Measurements from ENCODE around the gene SIT1. TPM values are rescaled to one million over a fixed set of nuclear protein-coding genes. Genes with fewer than 3 reads are reported as not detected.

The SIT1 gene
- total RNA-seq, 4 donors from 2014 or later: not detected

GRCh38 chr9:35689542-35690293 lies 39.0 kb upstream of the SIT1 start, which contains the start of gene TPM2:
Gene TPM2, minus strand, starts transcription at chr9:35689925. Its CDS starts 108 bp downstream, at chr9:35689817.
- DNase-seq (ENCODE audit: low spot score in 2 of 2): peak in 1 of 2 donors; percentile 88
- TF ChIP-seq CTCF (IDR thresholded peaks at IDR 0.05): no peak
- TF ChIP-seq POLR2A (IDR thresholded peaks at IDR 0.05): no peak
- 24 to 39% methylated on average over 27 to 34 of the region's 61 CpGs for WGBS, 2 donors
- intact Hi-C loops (cut with DNase I; ENCODE audit: low total_unique reads): no loop called here
- peak within 1 kb of the TSS; percentile 83 for H3K4me3 ChIP-seq (ENCODE audit: low read depth, poor library complexity, severe bottlenecking)

GRCh38 chr9:35688558-35689541 lies 38.1 kb upstream of the SIT1 start:
- TF ChIP-seq CTCF (IDR thresholded peaks at IDR 0.05): no peak
- TF ChIP-seq POLR2A (IDR thresholded peaks at IDR 0.05): no peak
- DNase-seq (ENCODE audit: low spot score in 2 of 2): no peak
- intact Hi-C loops (cut with DNase I; ENCODE audit: low total_unique reads): no loop called here
- 62 to 72% methylated on average over 12 of the region's 12 CpGs for WGBS, 2 donors
- peak overlapping the region; percentile 13 for H3K4me3 ChIP-seq (ENCODE audit: low read depth, poor library complexity, severe bottlenecking)

- 77 to 80% methylated on average over 2 of the region's 2 CpGs for WGBS, 2 donors
- intact Hi-C loops (cut with DNase I; ENCODE audit: low total_unique reads): no loop called here
- TF ChIP-seq CTCF (IDR thresholded peaks at IDR 0.05) (no peak), POLR2A (IDR thresholded peaks at IDR 0.05) (no peak)
- no peak overlapping the region for H3K4me3 ChIP-seq (ENCODE audit: low read depth, poor library complexity, severe bottlenecking)
- no peak for DNase-seq (ENCODE audit: low spot score in 2 of 2)
Observed at GRCh38 chr9:35687972-35688557, 37.3 kb upstream of the SIT1 start.

- WGBS, 2 donors: 69 to 83% methylated on average over 2 of the region's 2 CpGs
- no peak for DNase-seq (ENCODE audit: low spot score in 2 of 2)
- intact Hi-C loops (cut with DNase I; ENCODE audit: low total_unique reads): no loop called here
- H3K4me3 ChIP-seq (ENCODE audit: low read depth, poor library complexity, severe bottlenecking): no peak overlapping the region
- TF ChIP-seq POLR2A (IDR thresholded peaks at IDR 0.05) (no peak), CTCF (IDR thresholded peaks at IDR 0.05) (no peak)
Observed at GRCh38 chr9:35687306-35687705, 36.6 kb upstream of the SIT1 start.

- intact Hi-C loops (cut with DNase I; ENCODE audit: low total_unique reads): no loop called here
- DNase-seq (ENCODE audit: low spot score in 2 of 2): no peak
- 59 to 61% methylated on average over 11 of the region's 11 CpGs for WGBS, 2 donors
- no peak overlapping the region for H3K4me3 ChIP-seq (ENCODE audit: low read depth, poor library complexity, severe bottlenecking)
- no peak for TF ChIP-seq CTCF (IDR thresholded peaks at IDR 0.05)
- TF ChIP-seq POLR2A (IDR thresholded peaks at IDR 0.05): no peak
Observed at GRCh38 chr9:35686222-35687203, 35.8 kb upstream of the SIT1 start.

All from lower leg skin (tissue), 4 donors.